Large intestine (tissue), 3 donors: ENCODE results near the gene CCS. TPM values are rescaled to one million over a fixed set of nuclear protein-coding genes. Genes with fewer than 3 reads are reported as not detected.
"Not testable (repeated sequence)": the region's sequence is repeated elsewhere in the genome, so short reads cannot be mapped to it uniquely, and the experiment has no call there.

ENCODE experiments used
- DNase-seq, 2 donors: peaks; one replicate each; pipeline versions ENCODE4 v3.0.0 to v3.0.0-alpha.2; 2013
- H3K27ac ChIP-seq: one replicate; pipeline ENCODE4 v1.5.1; 2013; ENCODE audit warnings: low read length
- H3K27me3 ChIP-seq: 2 replicates; pipeline ENCODE4 v1.6.1; 2013; ENCODE audit warnings: low read length; ENCODE audit not compliant: control insufficient read depth, insufficient read depth
- H3K36me3 ChIP-seq: 2 replicates; pipeline ENCODE4 v1.6.1; 2013; ENCODE audit warnings: low read length; ENCODE audit not compliant: control insufficient read depth, insufficient read depth
- H3K4me1 ChIP-seq: one replicate; pipeline ENCODE4 v1.6.1; 2013; ENCODE audit warnings: low read length; ENCODE audit not compliant: control insufficient read depth, insufficient read depth
- H3K4me3 ChIP-seq: one replicate; pipeline ENCODE4 v1.5.1; 2013; ENCODE audit warnings: low read length
- H3K9me3 ChIP-seq: one replicate; pipeline ENCODE4 v1.6.1; 2013; ENCODE audit warnings: mild to moderate bottlenecking, low read depth, low read length, moderate library complexity; ENCODE audit not compliant: control insufficient read depth
- WGBS: methylation state at CpG from one replicate; pipeline ENCODE4 v1.1.5; 2013; ENCODE audit warnings: low lambda C conversion rate; ENCODE audit not compliant: insufficient coverage; 5-methylcytosine and 5-hydroxymethylcytosine counted together
- polyA plus RNA-seq: library from polyadenylated mRNA; unstranded; fragments of 120-200 nt; gene quantifications from one replicate; pipeline ENCODE4 v1.2.1, GENCODE V29; 2013

Gene CCS
- polyA plus RNA-seq, 1 donor: 55.8 TPM

DNA sequence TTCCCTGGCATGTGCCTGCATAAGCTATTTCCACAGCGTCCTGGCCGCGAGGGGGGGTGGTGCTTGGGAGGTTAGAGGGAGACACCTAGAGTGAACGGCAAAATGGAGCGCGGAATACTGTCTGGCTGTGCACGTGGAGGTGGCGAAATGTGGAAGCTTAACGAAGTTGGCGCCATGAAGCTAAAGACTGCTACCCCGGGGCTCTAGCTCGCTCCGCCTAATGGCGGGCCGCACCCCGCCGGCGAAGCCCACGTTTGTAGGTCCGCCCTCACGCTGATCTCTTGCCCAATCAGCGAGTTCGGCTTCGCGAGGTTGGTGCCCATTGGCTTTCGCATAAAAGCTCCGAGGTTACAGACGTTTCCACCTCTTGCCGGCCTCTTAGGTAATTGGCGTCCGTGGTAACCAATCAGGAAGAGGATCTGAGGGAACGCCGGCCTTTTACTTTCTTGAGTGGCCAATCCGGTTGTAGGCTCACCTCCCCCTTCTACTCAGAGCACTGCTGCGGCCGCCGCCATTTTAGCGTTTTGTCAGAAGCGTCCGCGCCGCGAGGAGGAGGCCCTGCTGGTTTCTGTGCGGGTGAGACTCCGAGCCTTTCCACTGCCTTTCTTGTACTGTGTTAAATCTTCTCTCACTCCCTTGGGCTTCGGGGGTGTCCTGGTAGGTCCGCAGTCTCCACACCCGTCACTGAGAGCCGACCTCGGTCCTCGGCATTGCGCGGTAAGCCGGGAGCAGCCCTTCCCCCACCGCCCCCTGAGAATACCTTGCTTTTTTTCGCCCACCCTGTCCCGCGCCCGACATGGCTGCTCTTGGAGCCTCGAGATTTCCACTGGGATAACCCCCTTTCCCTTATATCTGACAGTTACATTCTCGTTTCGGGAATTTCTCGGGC is 45.4 kb downstream of the CCS start, which contains the start of gene RBM4:
RBM4 (plus strand) TSS at position 527 of the 889 bp plus-strand sequence. CDS start 1,009 bp downstream, outside the sequence.
- Histone ChIP-seq H3K27me3 (no peaks in the 10 kb centered on the region), H3K9me3 (no peaks in the 10 kb centered on the region), H3K27ac (peak within 1 kb of the TSS; percentile 91), H3K36me3 (peaks cover 35% of the 10 kb centered on the region), H3K4me1 (peaks cover 28% of the 10 kb centered on the region), H3K4me3 (peak within 1 kb of the TSS; percentile 89)
- 0% methylated on average over 5 of the region's 63 CpGs for WGBS
- DNase-seq: peak; percentile 99 to 100

DNA sequence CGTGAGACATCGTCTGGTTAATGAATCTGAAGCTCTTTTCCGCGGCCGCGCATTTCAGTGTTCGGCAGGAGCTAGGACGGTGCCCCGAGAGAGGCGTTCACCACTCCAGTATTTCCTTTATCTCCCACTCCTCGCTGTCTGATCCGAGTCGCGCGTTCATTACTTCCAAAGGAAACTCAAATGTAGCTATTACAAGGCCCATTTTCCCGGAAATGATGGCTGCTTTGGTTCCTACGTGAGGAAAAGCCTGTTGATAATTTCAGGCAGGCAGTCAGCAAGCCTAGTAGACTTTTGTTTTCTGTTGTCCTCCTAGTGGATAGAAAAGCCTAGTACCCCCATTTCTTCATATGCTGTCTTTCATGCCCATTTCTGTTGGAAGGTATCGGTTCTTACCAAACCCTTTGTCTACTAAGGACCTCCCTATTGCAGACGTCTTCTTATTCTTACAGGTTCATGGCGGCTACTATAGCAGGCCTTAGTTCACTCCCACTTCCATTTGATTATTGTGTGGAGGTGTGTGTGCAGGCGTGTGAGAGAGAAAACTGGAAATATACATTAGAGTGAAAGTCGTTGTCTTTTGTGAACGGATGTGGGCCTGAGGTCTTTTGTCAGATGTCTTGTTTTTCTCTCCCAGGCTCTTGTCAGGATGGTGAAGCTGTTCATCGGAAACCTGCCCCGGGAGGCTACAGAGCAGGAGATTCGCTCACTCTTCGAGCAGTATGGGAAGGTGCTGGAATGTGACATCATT is 46.3 kb downstream of the CCS start:
- Histone ChIP-seq H3K36me3 (peaks cover 41% of the 10 kb centered on the region), H3K27me3 (no peaks in the 10 kb centered on the region), H3K9me3 (no peaks in the 10 kb centered on the region), H3K4me3 (peak overlapping the region; percentile 89), H3K27ac (peak overlapping the region; percentile 91), H3K4me1 (peaks cover 33% of the 10 kb centered on the region)
- peak in 1 of 2 donors; percentile 71 for DNase-seq
- WGBS: 0% methylated on average over 2 of the region's 27 CpGs

DNA sequence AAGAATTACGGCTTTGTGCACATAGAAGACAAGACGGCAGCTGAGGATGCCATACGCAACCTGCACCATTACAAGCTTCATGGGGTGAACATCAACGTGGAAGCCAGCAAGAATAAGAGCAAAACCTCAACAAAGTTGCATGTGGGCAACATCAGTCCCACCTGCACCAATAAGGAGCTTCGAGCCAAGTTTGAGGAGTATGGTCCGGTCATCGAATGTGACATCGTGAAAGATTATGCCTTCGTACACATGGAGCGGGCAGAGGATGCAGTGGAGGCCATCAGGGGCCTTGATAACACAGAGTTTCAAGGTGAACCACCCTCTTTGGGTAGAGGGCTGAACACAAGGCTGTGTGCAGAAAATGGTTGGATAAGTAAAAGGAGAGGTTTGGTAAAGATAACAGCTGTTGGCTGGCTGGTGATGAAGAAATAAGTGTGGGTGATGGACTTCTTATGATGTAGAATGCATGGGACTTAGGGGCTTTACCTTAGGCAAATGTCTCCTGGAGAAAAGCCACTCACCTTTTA is 46.9 kb downstream of the CCS start:
- Histone ChIP-seq H3K36me3 (peaks cover 43% of the 10 kb centered on the region), H3K4me3 (peak overlapping the region; percentile 89), H3K4me1 (peaks cover 33% of the 10 kb centered on the region)
- no CpG with 5 or more reads among the region's 10 CpGs for WGBS
- H3K27ac ChIP-seq, H3K9me3 ChIP-seq, DNase-seq, H3K27me3 ChIP-seq: not testable (repeated sequence)

DNA sequence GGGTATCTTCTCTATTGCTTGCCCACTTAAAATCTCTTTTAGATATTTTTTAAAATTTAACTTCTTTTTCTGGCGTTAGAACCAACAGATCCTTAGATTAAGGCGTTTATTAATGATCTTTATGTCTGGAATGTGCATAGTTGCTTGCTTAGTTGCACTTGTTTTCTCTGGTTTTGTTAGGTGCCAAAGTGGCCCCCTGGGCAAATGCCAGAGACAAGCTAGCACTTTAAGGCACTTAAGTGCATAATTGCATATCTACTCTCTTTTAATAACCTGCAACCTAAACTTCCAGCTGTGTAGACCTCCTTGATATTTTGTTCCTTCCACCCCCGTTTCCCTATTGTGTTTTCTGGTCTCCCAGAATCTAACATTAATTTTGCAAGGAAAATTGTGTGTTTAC is 48.8 kb downstream of the CCS start:
- no peaks in the 10 kb centered on the region for H3K9me3 ChIP-seq
- 67% methylated on average over 2 of the region's 3 CpGs for WGBS
- peak overlapping the region; percentile 89 for H3K4me3 ChIP-seq
- no peaks in the 10 kb centered on the region for H3K27me3 ChIP-seq
- H3K36me3 ChIP-seq: peaks cover 62% of the 10 kb centered on the region
- H3K4me1 ChIP-seq: peaks cover 33% of the 10 kb centered on the region
- no peak for DNase-seq
- H3K27ac ChIP-seq: no peak overlapping the region

DNA sequence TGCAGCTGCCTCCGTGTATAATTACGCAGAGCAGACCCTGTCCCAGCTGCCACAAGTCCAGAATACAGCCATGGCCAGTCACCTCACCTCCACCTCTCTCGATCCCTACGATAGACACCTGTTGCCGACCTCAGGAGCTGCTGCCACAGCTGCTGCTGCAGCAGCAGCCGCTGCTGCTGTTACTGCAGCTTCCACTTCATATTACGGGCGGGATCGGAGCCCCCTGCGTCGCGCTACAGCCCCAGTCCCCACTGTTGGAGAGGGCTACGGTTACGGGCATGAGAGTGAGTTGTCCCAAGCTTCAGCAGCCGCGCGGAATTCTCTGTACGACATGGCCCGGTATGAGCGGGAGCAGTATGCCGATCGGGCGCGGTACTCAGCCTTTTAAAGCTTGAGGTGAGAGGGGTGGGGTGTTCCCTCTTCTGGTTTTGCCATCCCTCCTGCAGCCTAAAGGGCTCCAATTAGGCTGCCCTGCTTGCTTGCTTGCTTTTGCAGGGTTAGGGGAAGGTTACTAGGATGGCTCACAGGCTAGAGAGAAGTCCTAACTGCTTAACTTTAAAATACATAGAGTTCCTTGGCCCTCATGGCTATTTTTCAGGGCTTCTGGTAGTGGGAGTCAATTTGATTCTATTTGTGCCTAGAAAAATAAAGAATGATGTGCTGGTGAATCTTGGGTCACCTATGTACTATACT is 50.9 kb downstream of the CCS start:
- no peak for DNase-seq
- Histone ChIP-seq H3K4me1 (peaks cover 26% of the 10 kb centered on the region), H3K27me3 (no peaks in the 10 kb centered on the region), H3K36me3 (peaks cover 74% of the 10 kb centered on the region), H3K4me3 (no peak overlapping the region), H3K27ac (no peak overlapping the region), H3K9me3 (no peaks in the 10 kb centered on the region)
- no CpG with 5 or more reads among the region's 24 CpGs for WGBS

DNA sequence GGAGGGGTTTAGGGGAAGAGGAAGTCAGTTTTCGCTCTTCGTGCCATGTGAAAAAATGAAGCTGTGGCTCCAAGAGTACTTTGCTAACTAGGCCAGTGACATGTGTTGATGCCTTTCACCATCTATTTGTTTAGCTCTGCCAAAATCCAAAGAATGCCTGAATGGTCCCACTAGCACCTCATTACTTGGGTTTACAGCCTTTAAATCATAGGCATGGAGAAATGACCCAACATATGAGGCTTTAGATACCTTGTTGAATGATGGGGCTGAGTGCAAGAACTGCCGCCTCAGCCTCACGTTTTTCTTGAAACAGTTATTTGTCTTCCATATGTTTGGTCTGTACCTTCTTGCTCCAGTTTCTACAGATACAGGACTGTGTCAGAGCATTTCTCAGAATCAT is 53.8 kb downstream of the CCS start:
- no CpG with 5 or more reads among the region's 4 CpGs for WGBS
- peaks cover 70% of the 10 kb centered on the region for H3K36me3 ChIP-seq
- H3K4me1 ChIP-seq: peaks cover 11% of the 10 kb centered on the region

DNA sequence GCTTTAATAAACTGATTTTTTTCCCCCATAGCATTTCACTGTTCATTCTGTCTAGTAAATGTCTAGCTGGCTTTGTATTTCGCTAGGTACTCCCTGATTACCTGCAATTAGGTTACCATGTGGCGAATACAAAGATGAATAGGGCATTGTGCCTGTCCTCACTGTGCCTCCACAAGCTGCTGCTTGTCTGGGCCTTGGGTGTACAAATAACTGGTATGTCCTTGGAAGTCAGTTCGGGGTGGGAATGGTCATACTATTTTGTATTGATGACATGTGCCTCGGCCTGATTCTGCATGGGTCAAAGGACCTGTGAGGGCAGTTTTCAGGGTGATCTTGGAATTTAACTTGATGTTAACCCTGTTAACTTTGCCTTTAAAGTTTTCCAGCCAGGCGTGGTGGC is 56.9 kb downstream of the CCS start:
- Histone ChIP-seq H3K9me3 (no peaks in the 10 kb centered on the region), H3K27me3 (no peaks in the 10 kb centered on the region), H3K27ac (no peak overlapping the region), H3K4me1 (no peaks in the 10 kb centered on the region), H3K4me3 (no peak overlapping the region), H3K36me3 (peaks cover 57% of the 10 kb centered on the region)
- no peak for DNase-seq
- no CpG with 5 or more reads among the region's 5 CpGs for WGBS

More for the DNA sequence above, 53.8 kb downstream of the CCS start:
- Histone ChIP-seq H3K9me3 (no peaks in the 10 kb centered on the region), H3K4me3 (no peak overlapping the region), H3K27ac (no peak overlapping the region), H3K27me3 (no peaks in the 10 kb centered on the region)
- DNase-seq: no peak

DNA sequence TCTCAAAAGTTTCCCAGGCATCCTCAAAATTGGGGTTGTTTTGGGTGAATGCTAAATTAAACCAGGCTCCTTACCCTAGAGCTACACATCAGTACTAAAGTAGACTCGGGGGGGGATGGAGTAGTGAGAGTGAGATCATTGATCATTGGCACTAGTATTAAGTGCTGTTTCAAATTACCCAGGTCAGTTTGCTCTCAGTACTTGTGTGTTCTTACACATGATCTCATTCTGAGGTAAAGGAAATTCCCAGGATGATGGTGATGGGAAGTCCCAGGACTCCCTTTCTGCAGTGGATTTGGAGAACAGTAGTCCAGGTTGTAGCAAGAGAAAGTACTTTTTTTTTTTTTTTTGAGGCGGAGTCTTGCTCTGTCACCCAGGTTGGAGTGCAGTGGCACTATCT is 58.0 kb downstream of the CCS start:
- H3K9me3 ChIP-seq: no peaks in the 10 kb centered on the region
- H3K4me3 ChIP-seq: no peak overlapping the region
- no peak for DNase-seq
- no peaks in the 10 kb centered on the region for H3K27me3 ChIP-seq
- no peak overlapping the region for H3K27ac ChIP-seq
- no peaks in the 10 kb centered on the region for H3K4me1 ChIP-seq
- H3K36me3 ChIP-seq: peaks cover 47% of the 10 kb centered on the region
- WGBS: no CpG with 5 or more reads among the region's 2 CpGs

DNA sequence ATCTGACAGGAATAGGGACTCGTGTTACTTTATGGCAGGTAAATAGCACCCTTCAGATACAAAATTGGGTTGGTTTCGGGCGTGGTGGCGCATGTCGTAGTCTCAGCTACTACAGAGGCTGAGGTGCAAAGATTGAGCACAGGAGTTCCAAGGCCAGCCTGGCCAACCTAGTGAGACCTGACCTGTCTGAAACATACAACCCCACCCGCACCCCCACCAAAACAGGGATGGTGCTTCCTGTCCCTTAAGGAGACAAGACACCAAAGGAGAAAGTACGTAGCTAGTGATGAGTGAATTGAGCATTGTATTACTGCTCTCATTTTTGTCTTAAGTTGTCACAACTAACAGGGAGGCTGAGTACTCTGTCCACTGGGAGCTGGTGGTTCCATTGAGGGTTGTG is 59.7 kb downstream of the CCS start:
- no peaks in the 10 kb centered on the region for H3K27me3 ChIP-seq
- H3K36me3 ChIP-seq: peaks cover 39% of the 10 kb centered on the region
- H3K27ac ChIP-seq: no peak overlapping the region
- 20% methylated on average over 1 of the region's 7 CpGs for WGBS
- H3K9me3 ChIP-seq: no peaks in the 10 kb centered on the region
- no peaks in the 10 kb centered on the region for H3K4me1 ChIP-seq
- H3K4me3 ChIP-seq: no peak overlapping the region
- no peak for DNase-seq

DNA sequence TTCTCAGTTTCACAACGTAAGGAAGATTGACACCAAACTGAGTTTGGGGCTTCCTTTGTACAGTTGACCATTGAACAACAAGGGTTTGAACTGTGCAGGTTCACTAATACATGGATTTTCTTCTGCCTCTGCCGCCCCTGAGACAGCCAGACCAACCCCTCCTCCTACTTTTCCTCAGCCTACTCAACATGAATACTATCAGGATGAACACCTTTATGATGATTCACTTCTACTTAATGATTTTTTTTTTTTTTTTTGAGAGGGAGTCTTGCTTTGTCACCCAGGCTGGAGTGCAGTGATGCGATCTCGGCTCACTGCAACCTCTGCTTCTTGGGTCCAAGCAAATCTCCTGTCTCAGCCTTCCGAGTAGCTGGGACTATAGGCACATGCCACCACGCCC is 60.1 kb downstream of the CCS start:
- no CpG with 5 or more reads among the region's 6 CpGs for WGBS
- peaks cover 37% of the 10 kb centered on the region for H3K36me3 ChIP-seq
- H3K4me1 ChIP-seq: no peaks in the 10 kb centered on the region
- H3K9me3 ChIP-seq: no peaks in the 10 kb centered on the region
- H3K27me3 ChIP-seq: no peaks in the 10 kb centered on the region
- no peak overlapping the region for H3K27ac ChIP-seq
- no peak overlapping the region for H3K4me3 ChIP-seq
- no peak for DNase-seq
